K562 (cell line): ENCODE measurements around the gene SLC35B1. TPM values are rescaled to one million over a fixed set of nuclear protein-coding genes. Genes with fewer than 3 reads are reported as not detected.
A peak's percentile ranks its signal among the peaks of the same experiment; 100 is the strongest.

Experiments
- IFI16 ChIP-seq: fragments of 250-450 bp; sonication (Bioruptor Pico); IDR thresholded peaks from 2 replicates; pipeline ENCODE4 v2.1.2; 2022; ENCODE audit warnings: mild to moderate bottlenecking, inconsistent platforms
- KLF1 ChIP-seq: fragments of 450-650 bp; IDR thresholded peaks from 2 replicates; pipeline ENCODE4 v1.6.1; 2016; ENCODE audit warnings: missing genetic modification characterization, missing compliant biosample characterization
- MBD2 ChIP-seq: sonication (generic); IDR thresholded peaks from 2 replicates; pipeline ENCODE4 v1.6.1; 2016; ENCODE audit warnings: low read depth, borderline replicate concordance
- MEF2D ChIP-seq: conservative IDR thresholded peaks from 2 replicates; pipeline ENCODE4 v1.6.1; 2016; ENCODE audit warnings: low read depth, missing genetic modification characterization, missing compliant biosample characterization
- NCOA4 ChIP-seq: fragments of 450-650 bp; IDR thresholded peaks from 2 replicates; pipeline ENCODE4 v1.6.1; 2018; ENCODE audit warnings: mild to moderate bottlenecking; ENCODE audit not compliant: partially characterized antibody
- NONO ChIP-seq, 2 experiments: fragments of 200-400 bp in 1 of 2; fragments of 450-650 bp in 1 of 2; formaldehyde crosslinking in 1 of 2; IDR thresholded peaks; 2 replicates each; pipeline ENCODE4 v1.6.1; 2017; ENCODE audit warnings: low read depth in 2 of 2, mild to moderate bottlenecking in 2 of 2, moderate library complexity in 2 of 2, low read length in 1 of 2
- SMAD4 ChIP-seq: fragments of 250-450 bp; sonication (Bioruptor Pico); conservative IDR thresholded peaks from 2 replicates; pipeline ENCODE4 v1.8.0; 2021; ENCODE audit warnings: inconsistent platforms, mild to moderate bottlenecking, moderate library complexity
- SMARCC2 ChIP-seq: fragments of 450-650 bp; IDR thresholded peaks from 2 replicates; pipeline ENCODE4 v1.6.1; 2017; ENCODE audit warnings: antibody characterized with exemption, moderate library complexity, mild to moderate bottlenecking, low read depth
- SMARCE1 ChIP-seq: fragments of 450-650 bp; IDR thresholded peaks from 2 replicates; pipeline ENCODE4 v1.7.1; 2016; ENCODE audit warnings: mild to moderate bottlenecking
- SRSF7 ChIP-seq: fragments of 200-400 bp; formaldehyde crosslinking; optimal IDR thresholded peaks from 2 replicates; pipeline ENCODE3; 2017; ENCODE audit warnings: mild to moderate bottlenecking, low read depth, low read length
- SUPT5H ChIP-seq: fragments of 450-650 bp; IDR thresholded peaks from 2 replicates; pipeline ENCODE4 v1.6.1; 2016
- TBL1XR1 ChIP-seq, 2 experiments: IDR thresholded peaks; 2 replicates each; pipeline ENCODE4 v1.6.1; 2012; ENCODE audit warnings: improper control_type of control experiment in 2 of 2, low read length in 2 of 2, mild to moderate bottlenecking in 1 of 2
- TCFL5 ChIP-seq: fragments of 250-450 bp; sonication (Bioruptor Pico); conservative IDR thresholded peaks from 2 replicates; pipeline ENCODE4 v1.6.1; 2021; ENCODE audit warnings: mild to moderate bottlenecking, moderate library complexity, matching md5 sums
- TGIF2 ChIP-seq: sonication (generic); formaldehyde crosslinking; IDR thresholded peaks from 2 replicates; pipeline ENCODE4 v1.8.1; 2022; ENCODE audit warnings: mild to moderate bottlenecking, missing genetic modification reagents, moderate library complexity
- U2AF1 ChIP-seq: fragments of 200-400 bp; formaldehyde crosslinking; optimal IDR thresholded peaks from 2 replicates; pipeline ENCODE3; 2017; ENCODE audit warnings: mild to moderate bottlenecking, low read depth, low read length, moderate library complexity
- ZNF232 ChIP-seq: sonication (generic); formaldehyde crosslinking; IDR thresholded peaks from 2 replicates; pipeline ENCODE4 v1.8.0; 2022; ENCODE audit warnings: mild to moderate bottlenecking, missing genetic modification reagents
- ZNF274 ChIP-seq: IDR thresholded peaks from 2 replicates; pipeline ENCODE4 v1.6.1; 2011; ENCODE audit warnings: low read depth, mild to moderate bottlenecking, low read length, moderate library complexity, borderline replicate concordance
- ZNF431 ChIP-seq: sonication (generic); formaldehyde crosslinking; IDR thresholded peaks from 2 replicates; pipeline ENCODE4 v1.8.0; 2022; ENCODE audit warnings: mild to moderate bottlenecking, missing genetic modification reagents
- ZNF507 ChIP-seq: conservative IDR thresholded peaks from 2 replicates; pipeline ENCODE4 v1.6.1; 2017; ENCODE audit warnings: missing genetic modification characterization, missing compliant biosample characterization
- polyA plus RNA-seq, 8 experiments: library from polyadenylated mRNA; depleted of rRNA in 4 of 8; stranded (reverse) in 5 of 8; unstranded in 3 of 8; fragments of >200 nt; fragmentation: Nextera tagmentation in 2 of 8; fragmentation: Illumina TruSeq in 1 of 8; extraction: Ambion mirVana in 2 of 8; extraction: Trizol in 1 of 8; gene quantifications; 2 replicates each; pipeline versions ENCODE4 v1.2.1 to v1.2.3, GENCODE V29; 2011 to 2014; ENCODE audit warnings: inconsistent platforms in 1 of 8, missing spikeins in 1 of 8
- total RNA-seq, 7 experiments: library from RNA; depleted of rRNA in 6 of 7; stranded (reverse); fragments of >200 nt in 6 of 7; fragmentation: Illumina TruSeq in 2 of 7; extraction: Trizol in 2 of 7; gene quantifications; 2 replicates each; pipeline versions ENCODE4 v1.2.1 to v1.2.3, GENCODE V29; 2011 to 2021; ENCODE audit warnings: low replicate concordance in 1 of 7
- TF ChIP-seq, protein P1 (sequence below): fragments of 450-650 bp; IDR thresholded peaks from 2 replicates; pipeline ENCODE4 v1.6.1; 2017; ENCODE audit warnings: antibody characterized with exemption, mild to moderate bottlenecking
- TF ChIP-seq, protein P2 (sequence below): fragments of 250-450 bp; sonication (Bioruptor Pico); IDR thresholded peaks from 2 replicates; pipeline ENCODE4 v1.8.0; 2021; ENCODE audit warnings: moderate library complexity, mild to moderate bottlenecking, inconsistent platforms
- TF ChIP-seq, protein P3 (sequence below): fragments of 450-650 bp; formaldehyde crosslinking; IDR thresholded peaks from 2 replicates; pipeline ENCODE4 v1.4.0; 2020; ENCODE audit warnings: mild to moderate bottlenecking, moderate library complexity

Gene SLC35B1
- total and polyA plus RNA-seq, 9 of the 15 experiments (the other 6 are each of a cell fraction or from before 2014, with no cell fraction given): 51.4 to 87.9 (median 66.3) TPM

DNA sequence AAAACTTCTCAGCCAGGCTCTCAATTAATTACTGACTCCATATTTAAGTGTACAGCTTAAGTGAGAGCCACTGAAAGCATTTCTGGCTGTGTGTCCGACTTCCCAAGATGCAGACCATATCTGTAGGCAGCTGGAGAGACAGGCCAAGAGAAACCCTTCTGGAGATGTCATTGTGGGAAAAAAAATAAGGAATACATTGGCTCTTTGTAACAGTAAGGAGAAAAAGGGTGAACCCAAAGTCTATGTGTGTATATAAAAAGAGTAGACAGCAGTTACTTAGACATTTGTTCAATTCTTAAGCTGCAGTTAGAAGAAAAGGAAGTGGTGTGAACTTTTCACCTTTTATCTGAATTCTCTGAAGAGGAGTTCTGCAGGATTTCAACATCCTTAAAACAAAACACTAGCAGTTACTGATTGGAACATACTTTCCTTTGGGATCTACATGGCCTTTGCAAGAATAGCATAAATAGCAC lies 34.4 kb upstream of the SLC35B1 start (continued):
- no peak for TF ChIP-seq ZNF232
- TF ChIP-seq NCOA4: no peak
- TF ChIP-seq, protein P1, sequence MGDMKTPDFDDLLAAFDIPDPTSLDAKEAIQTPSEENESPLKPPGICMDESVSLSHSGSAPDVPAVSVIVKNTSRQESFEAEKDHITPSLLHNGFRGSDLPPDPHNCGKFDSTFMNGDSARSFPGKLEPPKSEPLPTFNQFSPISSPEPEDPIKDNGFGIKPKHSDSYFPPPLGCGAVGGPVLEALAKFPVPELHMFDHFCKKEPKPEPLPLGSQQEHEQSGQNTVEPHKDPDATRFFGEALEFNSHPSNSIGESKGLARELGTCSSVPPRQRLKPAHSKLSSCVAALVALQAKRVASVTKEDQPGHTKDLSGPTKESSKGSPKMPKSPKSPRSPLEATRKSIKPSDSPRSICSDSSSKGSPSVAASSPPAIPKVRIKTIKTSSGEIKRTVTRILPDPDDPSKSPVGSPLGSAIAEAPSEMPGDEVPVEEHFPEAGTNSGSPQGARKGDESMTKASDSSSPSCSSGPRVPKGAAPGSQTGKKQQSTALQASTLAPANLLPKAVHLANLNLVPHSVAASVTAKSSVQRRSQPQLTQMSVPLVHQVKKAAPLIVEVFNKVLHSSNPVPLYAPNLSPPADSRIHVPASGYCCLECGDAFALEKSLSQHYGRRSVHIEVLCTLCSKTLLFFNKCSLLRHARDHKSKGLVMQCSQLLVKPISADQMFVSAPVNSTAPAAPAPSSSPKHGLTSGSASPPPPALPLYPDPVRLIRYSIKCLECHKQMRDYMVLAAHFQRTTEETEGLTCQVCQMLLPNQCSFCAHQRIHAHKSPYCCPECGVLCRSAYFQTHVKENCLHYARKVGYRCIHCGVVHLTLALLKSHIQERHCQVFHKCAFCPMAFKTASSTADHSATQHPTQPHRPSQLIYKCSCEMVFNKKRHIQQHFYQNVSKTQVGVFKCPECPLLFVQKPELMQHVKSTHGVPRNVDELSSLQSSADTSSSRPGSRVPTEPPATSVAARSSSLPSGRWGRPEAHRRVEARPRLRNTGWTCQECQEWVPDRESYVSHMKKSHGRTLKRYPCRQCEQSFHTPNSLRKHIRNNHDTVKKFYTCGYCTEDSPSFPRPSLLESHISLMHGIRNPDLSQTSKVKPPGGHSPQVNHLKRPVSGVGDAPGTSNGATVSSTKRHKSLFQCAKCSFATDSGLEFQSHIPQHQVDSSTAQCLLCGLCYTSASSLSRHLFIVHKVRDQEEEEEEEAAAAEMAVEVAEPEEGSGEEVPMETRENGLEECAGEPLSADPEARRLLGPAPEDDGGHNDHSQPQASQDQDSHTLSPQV: peak; percentile 41
- peak; percentile 70; the same call in 1 of the 2 replicates for TF ChIP-seq SMARCE1
- TF ChIP-seq SRSF7: no peak
- no peak for TF ChIP-seq SMARCC2
- TF ChIP-seq ZNF431 (CRISPR knock-in tag): no peak
- no peak for TF ChIP-seq IFI16
- TF ChIP-seq SUPT5H: no peak
- TF ChIP-seq KLF1 (tag): no peak
- TF ChIP-seq MEF2D (tag): no peak
- TF ChIP-seq ZNF274: no peak
- TF ChIP-seq TBL1XR1 (IDR thresholded peaks at IDR 0.05; ENCODE audit: low read length in 2 of 2): peak in 1 of 2 experiments; percentile 76; a peak in 2 of 4 replicates
- TF ChIP-seq NONO (IDR thresholded peaks at IDR 0.05; ENCODE audit: low read depth in 2 of 2, low read length in 1 of 2): no peak
- TF ChIP-seq, protein P2, sequence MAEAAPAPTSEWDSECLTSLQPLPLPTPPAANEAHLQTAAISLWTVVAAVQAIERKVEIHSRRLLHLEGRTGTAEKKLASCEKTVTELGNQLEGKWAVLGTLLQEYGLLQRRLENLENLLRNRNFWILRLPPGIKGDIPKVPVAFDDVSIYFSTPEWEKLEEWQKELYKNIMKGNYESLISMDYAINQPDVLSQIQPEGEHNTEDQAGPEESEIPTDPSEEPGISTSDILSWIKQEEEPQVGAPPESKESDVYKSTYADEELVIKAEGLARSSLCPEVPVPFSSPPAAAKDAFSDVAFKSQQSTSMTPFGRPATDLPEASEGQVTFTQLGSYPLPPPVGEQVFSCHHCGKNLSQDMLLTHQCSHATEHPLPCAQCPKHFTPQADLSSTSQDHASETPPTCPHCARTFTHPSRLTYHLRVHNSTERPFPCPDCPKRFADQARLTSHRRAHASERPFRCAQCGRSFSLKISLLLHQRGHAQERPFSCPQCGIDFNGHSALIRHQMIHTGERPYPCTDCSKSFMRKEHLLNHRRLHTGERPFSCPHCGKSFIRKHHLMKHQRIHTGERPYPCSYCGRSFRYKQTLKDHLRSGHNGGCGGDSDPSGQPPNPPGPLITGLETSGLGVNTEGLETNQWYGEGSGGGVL (CRISPR knock-in tag): no peak
- TF ChIP-seq, protein P3, sequence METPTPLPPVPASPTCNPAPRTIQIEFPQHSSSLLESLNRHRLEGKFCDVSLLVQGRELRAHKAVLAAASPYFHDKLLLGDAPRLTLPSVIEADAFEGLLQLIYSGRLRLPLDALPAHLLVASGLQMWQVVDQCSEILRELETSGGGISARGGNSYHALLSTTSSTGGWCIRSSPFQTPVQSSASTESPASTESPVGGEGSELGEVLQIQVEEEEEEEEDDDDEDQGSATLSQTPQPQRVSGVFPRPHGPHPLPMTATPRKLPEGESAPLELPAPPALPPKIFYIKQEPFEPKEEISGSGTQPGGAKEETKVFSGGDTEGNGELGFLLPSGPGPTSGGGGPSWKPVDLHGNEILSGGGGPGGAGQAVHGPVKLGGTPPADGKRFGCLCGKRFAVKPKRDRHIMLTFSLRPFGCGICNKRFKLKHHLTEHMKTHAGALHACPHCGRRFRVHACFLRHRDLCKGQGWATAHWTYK (CRISPR knock-in tag): no peak
- TF ChIP-seq SMAD4 (CRISPR knock-in tag): peak; percentile 46; the same call in 1 of the 2 replicates
- TF ChIP-seq TGIF2 (CRISPR knock-in tag): no peak
- TF ChIP-seq MBD2: no peak
- TF ChIP-seq U2AF1: no peak
- no peak for TF ChIP-seq ZNF507 (tag)
- TF ChIP-seq TCFL5 (CRISPR knock-in tag): no peak
